Measurements from ENCODE around the gene TSSK6. TPM values are rescaled to one million over a fixed set of nuclear protein-coding genes. Genes with fewer than 3 reads are reported as not detected.

The TSSK6 gene
- total and polyA plus RNA-seq, 3 experiments from 2014 or later: 1.4 to 3.4 (median 3.1) TPM

GRCh38 chr19:19505669-19506326, 9.6 kb downstream of the TSSK6 start:
- Mint-ChIP-seq H3K4me3 (no peak overlapping the region), H3K9me3 (no peaks in the 10 kb centered on the region), H3K4me1 (peaks cover 0 to 2% (median 0%) of the 10 kb centered on the region in 3 donors), H3K36me3 (peaks cover 5 to 69% (median 14%) of the 10 kb centered on the region in 3 donors), H3K27ac (peak overlapping the region in 1 of 8 donors; percentile 29), H3K27me3 (peaks cover 0 to 3% of the 10 kb centered on the region in 2 donors)
- Histone ChIP-seq H3K27me3 (ENCODE audit: insufficient read depth, low read length, poor library complexity, severe bottlenecking) (no peaks in the 10 kb centered on the region), H3K4me3 (ENCODE audit: low read length) (no peak overlapping the region), H3K36me3 (ENCODE audit: insufficient read depth, low read length) (peaks cover 34% of the 10 kb centered on the region), H3K4me1 (ENCODE audit: insufficient read depth, low read length) (no peaks in the 10 kb centered on the region), H3K9me3 (ENCODE audit: low read length) (no peaks in the 10 kb centered on the region), H3K27ac (ENCODE audit: low read depth, low read length) (no peak overlapping the region)
- POLR2A ChIA-PET: no interaction called here
- CTCF ChIA-PET: interaction anchor here (1.2 to 2.1 kb wide), 2 partner anchors 13 to 15 kb away, joined by 4 to 12 read pairs; no protein-coding TSS in a partner anchor
- peak in 1 of 5 donors; percentile 20 for DNase-seq

GRCh38 chr19:19504754-19505668, 10.3 kb downstream of the TSSK6 start:
- Histone ChIP-seq H3K27me3 (ENCODE audit: insufficient read depth, low read length, poor library complexity, severe bottlenecking) (no peaks in the 10 kb centered on the region), H3K9me3 (ENCODE audit: low read length) (no peaks in the 10 kb centered on the region), H3K4me3 (ENCODE audit: low read length) (no peak overlapping the region), H3K36me3 (ENCODE audit: insufficient read depth, low read length) (peaks cover 41% of the 10 kb centered on the region), H3K27ac (ENCODE audit: low read depth, low read length) (no peak overlapping the region), H3K4me1 (ENCODE audit: insufficient read depth, low read length) (no peaks in the 10 kb centered on the region)
- peak in 1 of 5 donors; percentile 37 for DNase-seq
- Mint-ChIP-seq H3K9me3 (no peaks in the 10 kb centered on the region), H3K4me1 (no peaks in the 10 kb centered on the region), H3K4me3 (no peak overlapping the region), H3K27ac (peak overlapping the region in 1 of 8 donors; percentile 69), H3K27me3 (peaks cover 0 to 3% of the 10 kb centered on the region in 2 donors), H3K36me3 (peaks cover 5 to 77% (median 14%) of the 10 kb centered on the region in 3 donors)
- ChIA-PET POLR2A (interaction anchor here (0.7 kb wide), 1 partner anchor 20 kb away, joined by 5 read pairs; no protein-coding TSS in a partner anchor), CTCF (interaction anchor here (0.7 to 2.1 kb wide), 3 partner anchors 13 to 112 kb away, joined by 3 to 12 read pairs (median 4); no protein-coding TSS in a partner anchor)

GRCh38 chr19:19502808-19503602, 12.3 kb downstream of the TSSK6 start:
- Histone ChIP-seq H3K4me3 (ENCODE audit: low read length) (no peak overlapping the region), H3K27me3 (ENCODE audit: insufficient read depth, low read length, poor library complexity, severe bottlenecking) (no peaks in the 10 kb centered on the region), H3K36me3 (ENCODE audit: insufficient read depth, low read length) (peaks cover 59% of the 10 kb centered on the region), H3K9me3 (ENCODE audit: low read length) (no peaks in the 10 kb centered on the region), H3K27ac (ENCODE audit: low read depth, low read length) (no peak overlapping the region), H3K4me1 (ENCODE audit: insufficient read depth, low read length) (no peaks in the 10 kb centered on the region)
- CTCF ChIA-PET: interaction anchor here (2.1 kb wide), 1 partner anchor 12 kb away, joined by 12 read pairs; no protein-coding TSS in a partner anchor
- DNase-seq: no peak
- Mint-ChIP-seq H3K36me3 (peaks cover 5 to 96% (median 14%) of the 10 kb centered on the region in 3 donors), H3K4me1 (no peaks in the 10 kb centered on the region), H3K4me3 (no peak overlapping the region), H3K27me3 (peaks cover 0 to 3% of the 10 kb centered on the region in 2 donors), H3K27ac (peak overlapping the region in 5 of 8 donors; percentile 7 to 84 (median 42)), H3K9me3 (no peaks in the 10 kb centered on the region)
- POLR2A ChIA-PET: no interaction called here

- H3K36me3 ChIP-seq (ENCODE audit: insufficient read depth, low read length): peaks cover 66% of the 10 kb centered on the region
- peaks cover 0 to 3% of the 10 kb centered on the region in 2 donors for H3K27me3 Mint-ChIP-seq
- H3K4me1 Mint-ChIP-seq: no peaks in the 10 kb centered on the region
- H3K9me3 Mint-ChIP-seq: no peaks in the 10 kb centered on the region
- H3K27me3 ChIP-seq (ENCODE audit: insufficient read depth, low read length, poor library complexity, severe bottlenecking): no peaks in the 10 kb centered on the region
- H3K36me3 Mint-ChIP-seq: peaks cover 5 to 96% (median 11%) of the 10 kb centered on the region in 3 donors
- H3K4me3 ChIP-seq (ENCODE audit: low read length): no peak overlapping the region
- no peak overlapping the region for H3K4me3 Mint-ChIP-seq
- DNase-seq: no peak
- POLR2A ChIA-PET: no interaction called here
- no peaks in the 10 kb centered on the region for H3K4me1 ChIP-seq (ENCODE audit: insufficient read depth, low read length)
- peak overlapping the region in 2 of 8 donors; percentile 42 to 46 for H3K27ac Mint-ChIP-seq
- no peaks in the 10 kb centered on the region for H3K9me3 ChIP-seq (ENCODE audit: low read length)
- H3K27ac ChIP-seq (ENCODE audit: low read depth, low read length): no peak overlapping the region
- CTCF ChIA-PET: no interaction called here
Observed at GRCh38 chr19:19502281-19502680, 13.1 kb downstream of the TSSK6 start.

GRCh38 chr19:19501798-19502197, 13.6 kb downstream of the TSSK6 start:
- no peak overlapping the region for H3K4me3 Mint-ChIP-seq
- ChIA-PET POLR2A (interaction anchor here (0.6 kb wide), 1 partner anchor 9 kb away, joined by 4 read pairs; no protein-coding TSS in a partner anchor), CTCF (no interaction called here)
- H3K9me3 ChIP-seq (ENCODE audit: low read length): no peaks in the 10 kb centered on the region
- H3K27me3 ChIP-seq (ENCODE audit: insufficient read depth, low read length, poor library complexity, severe bottlenecking): no peaks in the 10 kb centered on the region
- H3K4me1 ChIP-seq (ENCODE audit: insufficient read depth, low read length): no peaks in the 10 kb centered on the region
- peaks cover 4 to 97% (median 11%) of the 10 kb centered on the region in 3 donors for H3K36me3 Mint-ChIP-seq
- peaks cover 0 to 2% (median 2%) of the 10 kb centered on the region in 3 donors for H3K4me1 Mint-ChIP-seq
- no peak overlapping the region for H3K27ac Mint-ChIP-seq
- H3K36me3 ChIP-seq (ENCODE audit: insufficient read depth, low read length): peaks cover 71% of the 10 kb centered on the region
- DNase-seq: no peak
- no peaks in the 10 kb centered on the region for H3K9me3 Mint-ChIP-seq
- no peak overlapping the region for H3K27ac ChIP-seq (ENCODE audit: low read depth, low read length)
- no peak overlapping the region for H3K4me3 ChIP-seq (ENCODE audit: low read length)
- peaks cover 0 to 3% of the 10 kb centered on the region in 2 donors for H3K27me3 Mint-ChIP-seq

- Mint-ChIP-seq H3K27me3 (peaks cover 0 to 5% of the 10 kb centered on the region in 2 donors), H3K4me1 (peaks cover 0 to 4% (median 3%) of the 10 kb centered on the region in 3 donors), H3K36me3 (peaks cover 0 to 98% (median 7%) of the 10 kb centered on the region in 3 donors), H3K9me3 (no peaks in the 10 kb centered on the region), H3K4me3 (no peak overlapping the region), H3K27ac (no peak overlapping the region)
- no peaks in the 10 kb centered on the region for H3K27me3 ChIP-seq (ENCODE audit: insufficient read depth, low read length, poor library complexity, severe bottlenecking)
- no peak overlapping the region for H3K27ac ChIP-seq (ENCODE audit: low read depth, low read length)
- ChIA-PET POLR2A (interaction anchor here (0.5 to 0.6 kb wide), 2 partner anchors 9 to 128 kb away, joined by 4 to 5 read pairs; no protein-coding TSS in a partner anchor), CTCF (interaction anchor here (0.5 kb wide), 1 partner anchor 9 kb away, joined by 3 read pairs; no protein-coding TSS in a partner anchor)
- DNase-seq: no peak
- peaks cover 78% of the 10 kb centered on the region for H3K36me3 ChIP-seq (ENCODE audit: insufficient read depth, low read length)
- no peak overlapping the region for H3K4me3 ChIP-seq (ENCODE audit: low read length)
- no peaks in the 10 kb centered on the region for H3K9me3 ChIP-seq (ENCODE audit: low read length)
- no peaks in the 10 kb centered on the region for H3K4me1 ChIP-seq (ENCODE audit: insufficient read depth, low read length)
Observed at GRCh38 chr19:19500975-19501644, 14.2 kb downstream of the TSSK6 start.
